Activated naive CD8-positive, alpha-beta T cell treated with anti-CD3 and anti-CD28 coated beads, Interleukin-2, amount 10 ng/mL, durations not matched to agents 7 days and 5 days (primary cell): ENCODE data around the gene SAT1. TPM values are rescaled to one million over a fixed set of nuclear protein-coding genes. Genes with fewer than 3 reads are reported as not detected.

Source experiments
- ATAC-seq: fragments of 150-1000 bp; cut with Tn5 transposase; one replicate; pipeline ENCODE4 v1.10.0; 2021; ENCODE audit warnings: low read depth, moderate library complexity
- POLR2A ChIA-PET: fragments of 350-600 bp; sonication (Branson Sonifier 250); formaldehyde crosslinking; loops from one replicate; lab custom pipeline; 2021; ENCODE audit warnings: antibody characterized with exemption; lab: Charles Lee
- DNase-seq: peaks from one replicate; pipeline ENCODE4 v3.0.0; 2021
- H3K27ac Mint-ChIP-seq: one replicate; pipeline ENCODE4 v1.8.0; 2022; ENCODE audit warnings: mild to moderate bottlenecking, mixed read lengths
- H3K27me3 Mint-ChIP-seq: one replicate; pipeline ENCODE4 v1.8.0; 2022; ENCODE audit warnings: mild to moderate bottlenecking, moderate library complexity, mixed read lengths
- H3K36me3 Mint-ChIP-seq: one replicate; pipeline ENCODE4 v1.8.0; 2021; ENCODE audit warnings: mild to moderate bottlenecking, mixed read lengths
- H3K4me1 Mint-ChIP-seq: one replicate; pipeline ENCODE4 v1.8.0; 2021; ENCODE audit warnings: mixed read lengths
- H3K4me3 Mint-ChIP-seq: one replicate; pipeline ENCODE4 v1.8.0; 2022; ENCODE audit warnings: mild to moderate bottlenecking, moderate library complexity, mixed read lengths
- H3K9me3 Mint-ChIP-seq: one replicate; pipeline ENCODE4 v1.8.0; 2021; ENCODE audit warnings: mixed read lengths
- total RNA-seq, 2 experiments: library from RNA; stranded (reverse); gene quantifications; one replicate each; pipeline ENCODE4 v1.2.3, GENCODE V29; 2021

SAT1 gene
- total RNA-seq, 2 experiments from 2014 or later, result 145 to 147 TPM

DNA sequence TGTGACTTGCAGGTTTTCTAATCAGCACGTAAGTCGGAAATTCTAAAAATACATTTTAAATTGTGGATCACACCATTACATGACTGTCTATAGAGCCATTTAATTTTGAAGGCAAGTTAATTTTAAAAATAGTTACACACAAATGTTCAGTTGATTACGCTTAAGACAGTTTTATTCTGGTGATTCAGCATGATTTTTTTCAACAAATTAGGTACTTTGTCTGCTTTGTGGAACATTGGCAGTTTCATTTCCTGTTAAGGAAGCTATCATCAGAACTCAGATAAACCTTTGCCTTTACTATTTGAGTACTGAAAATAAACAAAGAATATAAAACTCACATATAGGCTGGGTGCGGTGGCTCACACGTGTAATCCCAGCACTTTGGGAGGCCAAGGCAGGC is 19.5 kb downstream of the SAT1 start:
- H3K27ac Mint-ChIP-seq, result no peak overlapping the region
- peaks cover 3% of the 10 kb centered on the region for H3K4me1 Mint-ChIP-seq
- no peak overlapping the region for H3K4me3 Mint-ChIP-seq
- no peaks in the 10 kb centered on the region for H3K36me3 Mint-ChIP-seq
- no peaks in the 10 kb centered on the region for H3K9me3 Mint-ChIP-seq
- H3K27me3 Mint-ChIP-seq, result no peaks in the 10 kb centered on the region
- ATAC-seq, result no peak
- DNase-seq, result no peak
- POLR2A ChIA-PET, result no interaction called here

DNA sequence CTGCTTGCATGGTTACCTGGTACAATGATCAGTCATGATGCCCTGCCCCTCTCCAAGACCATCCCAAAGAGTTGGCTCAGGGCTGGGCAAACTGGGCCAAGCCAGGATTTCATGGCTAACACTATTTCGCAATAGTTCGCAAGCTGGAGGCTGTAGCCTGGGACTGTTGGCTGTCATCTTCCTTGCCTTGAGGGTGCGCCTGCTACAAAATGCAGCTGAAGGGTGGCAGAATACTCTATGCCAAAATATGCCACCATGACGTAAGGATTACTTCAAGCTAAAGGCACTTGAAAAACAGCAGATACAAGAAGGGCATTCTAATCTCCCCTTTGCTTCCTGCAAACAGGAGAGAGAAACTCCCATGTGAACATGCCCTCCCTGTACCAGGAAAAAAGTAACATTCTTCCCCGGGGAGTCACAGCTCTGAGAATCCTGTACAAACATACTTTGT is 21.0 kb downstream of the SAT1 start:
- Mint-ChIP-seq H3K36me3 (no peaks in the 10 kb centered on the region), H3K27me3 (no peaks in the 10 kb centered on the region), H3K4me1 (peaks cover 3% of the 10 kb centered on the region), H3K9me3 (no peaks in the 10 kb centered on the region), H3K4me3 (no peak overlapping the region), H3K27ac (no peak overlapping the region)
- DNase-seq (no peak), ATAC-seq (no peak)
- POLR2A ChIA-PET, result no interaction called here

- Mint-ChIP-seq H3K27ac (no peak overlapping the region), H3K36me3 (no peaks in the 10 kb centered on the region), H3K9me3 (no peaks in the 10 kb centered on the region), H3K4me3 (no peak overlapping the region), H3K27me3 (no peaks in the 10 kb centered on the region), H3K4me1 (peaks cover 3% of the 10 kb centered on the region)
- POLR2A ChIA-PET, result no interaction called here
- no peak for DNase-seq
- ATAC-seq, result no peak
Observed at GRCh38 chrX:23804578-23804977, 21.6 kb downstream of the SAT1 start.

GRCh38 chrX:23805389-23805788 is 22.4 kb downstream of the SAT1 start:
- DNase-seq, result no peak
- H3K36me3 Mint-ChIP-seq, result no peaks in the 10 kb centered on the region
- no peak overlapping the region for H3K4me3 Mint-ChIP-seq
- no peaks in the 10 kb centered on the region for H3K27me3 Mint-ChIP-seq
- peaks cover 3% of the 10 kb centered on the region for H3K4me1 Mint-ChIP-seq
- H3K27ac Mint-ChIP-seq, result no peak overlapping the region
- ATAC-seq, result no peak
- POLR2A ChIA-PET, result no interaction called here
- H3K9me3 Mint-ChIP-seq, result no peaks in the 10 kb centered on the region

DNA sequence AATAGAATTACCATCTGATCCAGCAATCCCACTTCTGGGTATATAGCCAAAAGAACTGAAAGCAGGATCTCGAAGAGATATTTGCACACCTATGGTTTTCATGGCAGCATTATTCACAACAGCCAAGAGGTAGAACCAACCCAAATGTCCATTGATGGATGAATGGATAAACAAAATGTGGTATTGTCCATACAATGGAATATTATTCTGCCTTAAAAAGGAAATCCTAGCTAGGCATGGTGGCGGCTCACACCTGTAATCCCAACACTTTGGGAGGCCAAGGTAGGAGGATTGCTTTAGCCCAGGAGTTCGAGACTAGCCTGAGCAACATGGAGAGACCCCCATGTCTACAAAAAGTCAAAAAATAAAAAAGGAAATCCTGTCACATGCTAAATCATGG is 27.3 kb downstream of the SAT1 start:
- no peaks in the 10 kb centered on the region for H3K9me3 Mint-ChIP-seq
- ATAC-seq (no peak), DNase-seq (no peak)
- peaks cover 2% of the 10 kb centered on the region for H3K36me3 Mint-ChIP-seq
- H3K4me3 Mint-ChIP-seq, result no peak overlapping the region
- H3K27me3 Mint-ChIP-seq, result peaks cover 9% of the 10 kb centered on the region
- POLR2A ChIA-PET, result no interaction called here
- H3K27ac Mint-ChIP-seq, result no peak overlapping the region
- H3K4me1 Mint-ChIP-seq, result peaks cover 2% of the 10 kb centered on the region

DNA sequence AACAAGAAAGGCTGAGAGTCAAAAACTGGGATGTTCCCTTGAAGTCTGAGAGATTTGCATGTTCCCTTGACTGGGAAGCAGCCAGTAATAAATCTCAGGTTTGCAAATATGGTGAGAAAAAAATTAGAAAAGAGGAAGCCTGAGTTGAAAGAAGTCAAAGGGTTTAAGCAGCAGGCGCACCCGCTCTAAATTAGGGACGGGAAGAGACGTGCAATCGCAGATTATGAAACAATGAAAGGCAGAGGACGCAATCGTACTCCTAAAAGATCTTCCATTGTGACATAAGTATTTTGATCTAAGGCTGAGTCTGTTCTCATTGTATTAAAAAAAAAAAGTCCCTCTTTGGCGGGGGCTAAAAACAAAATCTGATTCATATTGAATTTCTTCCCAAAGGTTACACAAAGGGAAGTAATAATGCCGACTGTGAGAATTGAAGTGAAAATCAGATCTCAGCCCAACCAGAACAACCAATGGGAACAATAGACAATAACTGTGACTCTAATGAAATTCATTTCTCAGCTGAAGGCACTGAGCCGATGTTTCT is 28.2 kb downstream of the SAT1 start:
- Mint-ChIP-seq H3K36me3 (peaks cover 2% of the 10 kb centered on the region), H3K4me3 (no peak overlapping the region), H3K27ac (no peak overlapping the region), H3K27me3 (peaks cover 9% of the 10 kb centered on the region), H3K4me1 (peaks cover 2% of the 10 kb centered on the region), H3K9me3 (no peaks in the 10 kb centered on the region)
- no peak for DNase-seq
- POLR2A ChIA-PET, result no interaction called here
- no peak for ATAC-seq

DNA sequence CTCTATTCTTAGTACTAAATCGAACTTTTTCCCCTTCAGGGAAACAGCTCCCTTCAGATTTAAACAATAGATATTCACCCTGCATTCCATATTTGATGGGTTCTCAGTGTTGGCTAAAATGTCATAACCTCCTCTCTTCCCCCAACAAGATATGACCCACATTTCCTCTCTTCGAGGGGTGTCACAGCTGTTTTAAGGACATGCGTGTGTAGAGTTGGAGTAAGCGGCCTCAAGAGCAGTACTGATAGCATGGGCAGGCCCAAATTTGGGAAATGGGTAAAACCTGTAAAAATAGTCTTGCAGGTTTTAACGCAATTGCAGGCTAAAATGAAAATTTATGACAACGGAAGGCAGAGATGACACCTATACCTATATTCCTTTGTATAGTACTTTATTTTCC is 28.7 kb downstream of the SAT1 start:
- H3K4me3 Mint-ChIP-seq, result no peak overlapping the region
- DNase-seq (no peak), ATAC-seq (no peak)
- H3K36me3 Mint-ChIP-seq, result peaks cover 2% of the 10 kb centered on the region
- no peak overlapping the region for H3K27ac Mint-ChIP-seq
- peaks cover 9% of the 10 kb centered on the region for H3K27me3 Mint-ChIP-seq
- no peaks in the 10 kb centered on the region for H3K9me3 Mint-ChIP-seq
- POLR2A ChIA-PET, result no interaction called here
- H3K4me1 Mint-ChIP-seq, result peaks cover 2% of the 10 kb centered on the region

DNA sequence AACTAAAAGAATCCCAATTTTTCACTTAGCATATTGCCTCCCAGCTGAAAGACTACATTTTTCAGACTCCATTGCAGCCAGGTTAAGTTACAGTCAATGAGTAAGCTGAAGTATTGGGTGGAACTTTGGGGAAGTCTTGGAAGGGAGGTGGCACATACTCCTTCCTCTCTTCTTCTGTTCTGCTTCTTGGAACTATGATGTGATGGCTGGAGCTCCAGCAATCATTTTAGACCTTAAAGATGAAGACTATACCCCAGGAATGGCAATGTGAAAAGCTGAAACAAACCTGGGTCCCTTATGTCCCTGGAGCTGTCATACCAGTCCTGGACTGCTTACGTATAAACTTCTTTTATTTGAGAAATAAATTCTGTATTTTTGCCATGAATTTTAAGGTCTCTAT is 30.8 kb downstream of the SAT1 start:
- ATAC-seq (no peak), DNase-seq (no peak)
- no peaks in the 10 kb centered on the region for H3K9me3 Mint-ChIP-seq
- POLR2A ChIA-PET, result no interaction called here
- no peak overlapping the region for H3K4me3 Mint-ChIP-seq
- H3K36me3 Mint-ChIP-seq, result peaks cover 2% of the 10 kb centered on the region
- H3K27ac Mint-ChIP-seq, result no peak overlapping the region
- peaks cover 9% of the 10 kb centered on the region for H3K27me3 Mint-ChIP-seq
- H3K4me1 Mint-ChIP-seq, result peaks cover 6% of the 10 kb centered on the region

DNA sequence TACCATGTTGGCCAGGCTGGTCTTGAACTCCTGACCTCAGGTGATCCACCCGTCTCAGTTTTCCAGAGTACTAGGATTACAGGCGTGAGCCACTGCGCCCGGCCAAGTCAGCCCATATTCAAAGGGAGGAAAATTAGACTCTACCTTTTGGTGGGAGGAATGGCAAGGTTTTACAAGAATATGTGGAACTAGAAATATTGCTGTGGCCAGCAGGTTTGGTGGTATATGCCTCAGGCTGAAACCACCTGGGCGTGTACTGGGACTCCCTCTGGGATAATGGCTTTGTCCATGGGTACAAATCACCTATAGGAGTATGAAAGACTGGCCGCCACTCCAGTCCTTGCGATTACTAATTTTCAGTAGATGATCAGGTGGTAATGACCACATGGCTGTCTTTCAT is 32.4 kb downstream of the SAT1 start:
- POLR2A ChIA-PET, result no interaction called here
- peaks cover 6% of the 10 kb centered on the region for H3K4me1 Mint-ChIP-seq
- H3K27ac Mint-ChIP-seq, result no peak overlapping the region
- peaks cover 9% of the 10 kb centered on the region for H3K27me3 Mint-ChIP-seq
- peaks cover 2% of the 10 kb centered on the region for H3K36me3 Mint-ChIP-seq
- DNase-seq, result no peak
- H3K4me3 Mint-ChIP-seq, result no peak overlapping the region
- H3K9me3 Mint-ChIP-seq, result no peaks in the 10 kb centered on the region
- ATAC-seq, result no peak

DNA sequence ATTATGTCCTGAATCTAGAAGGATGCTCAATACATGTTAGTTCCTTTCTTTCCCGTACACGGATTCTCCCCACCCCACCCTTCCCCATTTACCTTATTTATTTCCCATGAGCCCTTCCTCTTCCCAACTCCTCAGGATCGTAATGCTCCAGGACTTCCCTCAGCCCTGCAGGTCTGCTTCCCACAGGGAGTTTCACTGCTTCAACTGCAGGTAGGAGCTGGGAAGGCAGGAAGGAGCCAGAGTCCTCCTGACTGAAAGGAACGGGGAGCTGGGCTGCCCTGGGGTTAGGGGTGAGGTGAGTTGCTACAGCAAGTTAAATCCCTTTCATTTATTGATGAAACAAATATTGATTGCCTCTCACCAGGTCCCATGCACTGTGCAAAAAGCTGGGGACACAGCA is 33.2 kb downstream of the SAT1 start:
- Mint-ChIP-seq H3K36me3 (no peaks in the 10 kb centered on the region), H3K27me3 (peaks cover 4% of the 10 kb centered on the region), H3K4me3 (no peak overlapping the region), H3K4me1 (peaks cover 4% of the 10 kb centered on the region), H3K27ac (no peak overlapping the region), H3K9me3 (no peaks in the 10 kb centered on the region)
- DNase-seq (no peak), ATAC-seq (no peak)
- POLR2A ChIA-PET, result no interaction called here

DNA sequence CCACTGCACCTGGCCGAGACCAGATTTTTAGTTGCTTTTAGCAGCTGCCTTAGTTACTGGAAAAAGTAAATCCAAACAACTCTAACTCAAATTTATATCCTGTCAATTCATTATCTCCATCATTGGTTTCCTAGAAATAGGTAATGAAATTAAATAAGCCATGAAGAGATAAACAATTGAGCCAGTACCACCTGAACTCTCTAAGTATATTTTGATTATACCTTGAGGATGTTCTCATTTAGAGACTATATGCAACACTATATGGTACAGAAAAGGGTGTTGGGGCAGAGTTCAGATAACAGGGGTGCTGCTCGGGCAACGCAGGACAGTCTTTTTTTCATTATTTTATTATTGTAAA is 35.0 kb downstream of the SAT1 start:
- H3K4me3 Mint-ChIP-seq, result no peak overlapping the region
- no peaks in the 10 kb centered on the region for H3K9me3 Mint-ChIP-seq
- DNase-seq (no peak), ATAC-seq (no peak)
- H3K4me1 Mint-ChIP-seq, result peaks cover 4% of the 10 kb centered on the region
- no peaks in the 10 kb centered on the region for H3K27me3 Mint-ChIP-seq
- H3K27ac Mint-ChIP-seq, result no peak overlapping the region
- POLR2A ChIA-PET, result no interaction called here
- no peaks in the 10 kb centered on the region for H3K36me3 Mint-ChIP-seq

GRCh38 chrX:23819385-23820234 is 36.6 kb downstream of the SAT1 start:
- H3K4me1 Mint-ChIP-seq, result peaks cover 4% of the 10 kb centered on the region
- DNase-seq (no peak), ATAC-seq (no peak)
- no peaks in the 10 kb centered on the region for H3K36me3 Mint-ChIP-seq
- POLR2A ChIA-PET, result no interaction called here
- H3K9me3 Mint-ChIP-seq, result no peaks in the 10 kb centered on the region
- H3K27ac Mint-ChIP-seq, result no peak overlapping the region
- H3K4me3 Mint-ChIP-seq, result no peak overlapping the region
- H3K27me3 Mint-ChIP-seq, result no peaks in the 10 kb centered on the region

- ATAC-seq (no peak), DNase-seq (no peak)
- Mint-ChIP-seq H3K36me3 (no peaks in the 10 kb centered on the region), H3K4me1 (peaks cover 4% of the 10 kb centered on the region), H3K27me3 (no peaks in the 10 kb centered on the region), H3K27ac (no peak overlapping the region), H3K4me3 (no peak overlapping the region), H3K9me3 (no peaks in the 10 kb centered on the region)
- POLR2A ChIA-PET, result no interaction called here
Observed at GRCh38 chrX:23820235-23820782, 37.3 kb downstream of the SAT1 start.

GRCh38 chrX:23821847-23822246 is 38.9 kb downstream of the SAT1 start:
- POLR2A ChIA-PET, result no interaction called here

More at GRCh38 chrX:23821847-23822246, 38.9 kb downstream of the SAT1 start:
- no peaks in the 10 kb centered on the region for H3K27me3 Mint-ChIP-seq
- no peak for DNase-seq
- no peaks in the 10 kb centered on the region for H3K9me3 Mint-ChIP-seq
- no peak overlapping the region for H3K4me3 Mint-ChIP-seq
- no peak for ATAC-seq
- peaks cover 4% of the 10 kb centered on the region for H3K4me1 Mint-ChIP-seq
- no peaks in the 10 kb centered on the region for H3K36me3 Mint-ChIP-seq
- no peak overlapping the region for H3K27ac Mint-ChIP-seq
